Ectodermal cell (in vitro differentiated cells): ENCODE measurements around the gene ACAP3.

Experiments used
- H3K27ac ChIP-seq: 2 replicates; pipeline ENCODE4 v1.7.0; 2013; ENCODE audit warnings: mild to moderate bottlenecking, low read depth, low read length; ENCODE audit not compliant: insufficient read depth, poor library complexity, severe bottlenecking
- H3K27me3 ChIP-seq: 2 replicates; pipeline ENCODE4 v1.7.0; 2013; ENCODE audit warnings: mild to moderate bottlenecking, low read length; ENCODE audit not compliant: insufficient read depth, control insufficient read depth, poor library complexity, severe bottlenecking
- H3K36me3 ChIP-seq: one replicate; pipeline ENCODE4 v1.7.0; 2013; ENCODE audit warnings: low read length; ENCODE audit not compliant: control insufficient read depth, insufficient read depth
- H3K4me1 ChIP-seq: one replicate; pipeline ENCODE4 v1.7.0; 2013; ENCODE audit warnings: low read length; ENCODE audit not compliant: control insufficient read depth, insufficient read depth
- H3K4me3 ChIP-seq: 2 replicates; pipeline ENCODE4 v1.7.0; 2013; ENCODE audit warnings: low read depth, low read length, control low read depth; ENCODE audit not compliant: insufficient read depth
- H3K9me3 ChIP-seq: 2 replicates; pipeline ENCODE4 v1.7.0; 2013; ENCODE audit warnings: mild to moderate bottlenecking, low read length, moderate library complexity; ENCODE audit not compliant: control insufficient read depth
- whole genome bisulfite sequencing, 2 experiments: methylation state at CpG; one replicate each; pipeline ENCODE4 v1.1.7; 2013; ENCODE audit warnings: missing lambda C conversion rate in 2 of 2; 5-methylcytosine and 5-hydroxymethylcytosine counted together

ACAP3 gene

DNA sequence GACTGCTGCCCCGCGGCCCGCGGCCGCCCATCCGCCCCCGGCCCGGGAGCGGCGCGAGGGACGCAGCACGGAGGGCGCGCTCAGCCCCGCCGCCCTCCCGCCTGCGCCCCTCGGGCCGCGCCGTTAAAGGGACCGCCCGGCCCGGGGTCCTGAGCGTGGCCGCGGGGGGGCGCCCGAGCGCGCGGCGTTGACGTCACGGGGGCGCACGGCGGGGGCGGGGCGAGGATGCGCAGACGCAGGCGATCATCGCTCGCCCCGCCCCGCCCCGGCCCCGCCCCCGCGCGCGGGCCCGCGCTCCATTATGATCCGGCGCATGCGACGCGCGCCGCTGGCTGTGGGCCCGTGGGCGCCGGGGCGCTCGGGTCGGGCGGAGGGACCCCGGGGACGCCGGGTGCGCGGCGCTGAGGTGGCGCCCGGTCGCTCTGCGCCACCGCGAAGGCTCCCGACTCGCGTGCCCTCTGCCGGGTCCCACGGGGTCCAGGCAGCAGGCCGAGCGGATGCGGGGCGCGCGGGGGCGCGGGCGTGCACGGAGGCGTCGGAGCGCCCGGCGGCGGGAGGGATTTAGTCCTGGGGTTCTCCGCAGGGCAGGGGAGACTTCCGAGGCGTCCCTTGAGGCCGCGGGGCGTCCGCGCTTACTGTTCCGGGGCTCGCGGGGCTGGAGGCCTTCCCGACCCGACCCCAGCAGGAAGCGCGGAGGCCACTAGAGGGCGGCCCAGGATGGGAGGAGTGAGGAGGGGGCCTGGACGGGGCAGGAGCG, 41.7 kb upstream of the ACAP3 start, which contains the start of gene DVL1:
DVL1 (minus strand) TSS at position 163 of the 757 bp plus-strand sequence. CDS start 353 bp downstream, outside the sequence.
- WGBS, 2 experiments, result 0% methylated on average over 117 of the region's 122 CpGs

DNA sequence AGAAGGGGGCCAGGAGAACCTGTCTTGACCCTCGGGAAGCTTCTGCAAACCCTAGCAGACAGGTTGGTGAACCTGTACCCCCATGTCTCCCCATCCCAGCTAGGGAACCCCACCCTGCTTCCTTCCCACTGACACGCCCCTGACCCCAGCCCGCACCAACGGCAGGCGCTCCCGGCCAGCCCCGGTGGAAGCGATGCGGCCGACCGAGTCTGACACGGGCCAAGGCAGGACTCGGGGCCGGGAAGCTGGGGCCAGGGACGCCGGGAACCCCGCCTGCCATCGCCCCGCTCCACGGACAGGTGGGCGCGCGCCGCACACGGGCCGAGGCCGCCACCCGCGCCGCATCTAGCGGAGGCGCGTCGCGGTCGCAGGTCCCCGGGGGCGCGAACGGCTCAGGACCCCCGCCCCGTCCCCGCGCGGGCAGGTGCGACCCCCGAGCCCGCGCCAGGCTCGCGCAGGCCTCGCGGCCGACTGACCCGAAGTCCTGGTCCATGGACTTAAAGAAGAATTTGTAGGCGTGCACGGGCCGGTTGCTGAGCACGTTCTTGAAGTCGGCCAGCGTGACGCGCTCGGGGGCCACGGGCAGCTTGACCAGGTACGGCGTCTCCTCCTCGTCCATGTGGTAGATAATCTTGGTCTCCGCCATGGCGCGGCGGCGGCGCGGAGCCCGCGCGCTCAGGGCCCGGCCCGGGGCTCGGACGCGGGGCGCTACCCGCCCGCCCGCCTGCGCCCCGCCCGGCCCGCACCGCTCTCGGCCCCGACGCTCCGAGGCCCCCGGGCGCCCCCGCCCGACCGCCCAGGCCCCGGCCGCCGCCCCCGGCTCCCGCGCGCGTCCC, 40.9 kb upstream of the ACAP3 start:
- peaks cover 26% of the 10 kb centered on the region for H3K4me1 ChIP-seq

More for the DNA sequence above, 41.7 kb upstream of the ACAP3 start, which contains the start of gene DVL1:
- Histone ChIP-seq H3K36me3 (no peaks in the 10 kb centered on the region), H3K4me3 (peak within 1 kb of the TSS; percentile 68), H3K27me3 (no peaks in the 10 kb centered on the region), H3K4me1 (peaks cover 32% of the 10 kb centered on the region), H3K9me3 (no peaks in the 10 kb centered on the region), H3K27ac (peak within 1 kb of the TSS; percentile 17)

DNA sequence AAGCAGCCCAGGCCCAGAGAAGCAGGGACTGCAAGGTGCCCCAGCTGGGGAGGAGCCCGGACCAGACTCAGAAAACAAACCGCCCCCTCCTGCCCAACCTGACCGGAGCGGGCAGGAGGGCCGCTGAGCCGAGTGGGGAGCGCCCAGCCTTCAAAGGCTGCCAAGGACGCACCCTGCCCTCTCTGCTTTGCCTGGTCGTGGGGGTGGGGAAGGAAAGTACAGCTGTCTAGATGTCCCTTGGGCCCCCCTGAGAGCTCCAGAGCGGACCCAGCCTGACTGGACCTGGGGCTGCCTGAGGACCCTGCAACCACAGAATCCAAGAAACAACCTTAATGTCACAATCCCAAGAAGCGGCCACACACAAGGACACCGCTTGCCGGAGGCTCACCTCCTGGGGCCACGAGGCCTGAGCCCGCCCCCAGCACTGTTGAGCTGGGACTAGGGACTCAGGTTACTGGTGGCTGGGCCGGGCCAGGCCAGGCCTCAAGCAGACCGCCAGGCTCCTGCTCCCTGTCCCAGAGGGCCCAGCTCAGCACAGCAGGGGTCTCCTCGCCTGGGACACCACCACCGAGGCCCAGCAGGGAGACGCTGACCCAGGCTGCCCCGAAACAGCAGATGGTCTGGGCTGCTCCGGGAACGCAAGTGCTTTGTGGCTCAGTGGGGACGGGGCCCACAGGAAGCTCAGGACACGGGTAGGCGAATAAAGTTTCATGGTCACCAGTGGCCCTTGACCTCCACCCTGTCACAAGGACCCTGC, 40.1 kb upstream of the ACAP3 start:
- no peaks in the 10 kb centered on the region for H3K27me3 ChIP-seq
- H3K27ac ChIP-seq, result no peak overlapping the region
- 11 to 17% methylated on average over 26 of the region's 26 CpGs for WGBS, 2 experiments
- peaks cover 21% of the 10 kb centered on the region for H3K4me1 ChIP-seq
- peak overlapping the region; percentile 68 for H3K4me3 ChIP-seq
- H3K9me3 ChIP-seq, result no peaks in the 10 kb centered on the region
- H3K36me3 ChIP-seq, result no peaks in the 10 kb centered on the region

More for the DNA sequence above, 40.9 kb upstream of the ACAP3 start:
- 1% methylated on average over 109 of the region's 109 CpGs for WGBS, 2 experiments
- no peak overlapping the region for H3K27ac ChIP-seq
- H3K9me3 ChIP-seq, result no peaks in the 10 kb centered on the region
- H3K36me3 ChIP-seq, result no peaks in the 10 kb centered on the region
- no peaks in the 10 kb centered on the region for H3K27me3 ChIP-seq
- peak overlapping the region; percentile 68 for H3K4me3 ChIP-seq

DNA sequence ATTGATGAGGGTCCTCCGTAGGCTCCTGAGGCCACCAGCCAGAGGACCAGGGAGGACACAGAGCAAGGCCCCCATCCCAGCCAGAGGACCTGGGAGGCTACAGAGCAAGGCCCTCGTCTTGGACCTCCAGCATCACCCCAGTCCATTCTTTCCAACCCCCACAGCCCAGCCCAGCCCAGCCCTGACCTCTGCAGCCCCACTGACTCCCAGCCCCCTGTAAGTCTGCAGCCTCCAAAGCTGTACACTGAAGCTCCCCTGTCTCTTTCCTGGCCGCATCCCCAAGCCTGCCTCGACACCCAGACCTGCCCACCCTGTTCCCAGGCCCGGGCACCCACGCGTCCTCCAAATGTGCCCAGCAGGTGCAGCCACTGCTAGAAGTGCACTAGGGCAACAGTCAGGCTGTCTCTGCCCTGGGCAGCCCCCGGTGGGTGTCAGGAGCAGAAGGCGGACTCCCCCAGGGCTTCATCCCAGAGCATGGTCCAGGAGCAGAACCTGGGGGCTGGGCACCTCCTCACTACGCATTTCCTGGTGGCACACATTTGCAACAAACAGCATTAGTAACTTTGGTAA, 39.4 kb upstream of the ACAP3 start:
- WGBS, 2 experiments, result 94% methylated on average over 10 of the region's 10 CpGs
- no peaks in the 10 kb centered on the region for H3K9me3 ChIP-seq
- H3K4me1 ChIP-seq, result peaks cover 14% of the 10 kb centered on the region
- H3K4me3 ChIP-seq, result peak overlapping the region; percentile 68
- H3K27me3 ChIP-seq, result no peaks in the 10 kb centered on the region
- no peak overlapping the region for H3K27ac ChIP-seq
- H3K36me3 ChIP-seq, result no peaks in the 10 kb centered on the region

DNA sequence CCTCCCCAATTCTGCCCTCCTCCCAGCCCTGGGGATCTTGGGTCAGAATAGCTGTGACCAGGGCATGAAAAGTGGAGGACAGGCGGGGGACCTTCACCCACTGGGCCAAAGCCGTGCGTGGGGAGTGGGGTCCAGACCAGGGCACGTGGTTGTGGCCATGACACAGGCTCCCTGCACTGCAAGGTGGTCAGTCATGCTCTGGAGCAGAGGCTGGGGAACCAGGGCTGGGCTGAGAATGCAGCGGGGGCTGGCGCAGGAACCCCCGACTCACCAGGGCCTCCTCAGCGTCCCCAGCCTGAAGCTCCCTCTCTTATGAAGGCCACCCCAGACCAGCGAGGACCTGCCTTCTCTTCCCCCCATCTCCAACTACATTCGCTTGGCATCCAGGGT, 38.8 kb upstream of the ACAP3 start:
- Histone ChIP-seq H3K36me3 (peaks cover 3% of the 10 kb centered on the region), H3K4me1 (peaks cover 8% of the 10 kb centered on the region), H3K27me3 (no peaks in the 10 kb centered on the region), H3K4me3 (no peak overlapping the region), H3K27ac (no peak overlapping the region), H3K9me3 (no peaks in the 10 kb centered on the region)
- WGBS, 2 experiments, result 92 to 96% methylated on average over 10 of the region's 10 CpGs

DNA sequence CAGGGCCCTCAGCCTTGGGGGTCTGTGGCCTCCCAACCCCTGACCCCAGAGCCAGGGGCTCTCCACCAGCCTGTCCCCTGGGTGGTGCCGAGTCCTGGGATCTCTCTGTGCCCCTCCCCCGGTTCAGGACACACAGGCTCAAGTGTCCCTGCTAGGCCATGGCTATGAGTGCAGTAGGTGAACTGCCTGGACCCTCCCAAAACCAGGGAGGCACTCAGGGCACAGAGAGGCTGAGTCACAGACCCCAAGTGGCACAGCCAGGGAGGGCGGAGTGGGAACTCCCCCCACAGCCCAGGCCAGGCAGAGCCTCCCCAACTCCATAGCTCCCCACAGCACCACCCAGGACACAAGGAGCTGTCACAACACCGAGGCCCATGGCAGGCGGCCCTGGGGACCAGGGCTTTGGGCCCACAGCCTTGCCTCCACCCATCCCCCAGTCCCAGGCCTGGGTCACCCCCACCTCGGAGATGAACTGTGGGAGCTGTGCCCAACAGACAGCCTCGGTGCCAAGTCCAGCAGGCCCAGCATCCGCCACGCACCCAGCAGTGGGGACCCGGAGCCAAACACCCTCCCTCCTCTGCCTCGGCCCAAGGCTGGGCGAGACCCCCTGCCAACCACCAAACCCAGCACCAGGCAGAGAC, 38.2 kb upstream of the ACAP3 start:
- Histone ChIP-seq H3K27ac (no peak overlapping the region), H3K9me3 (no peaks in the 10 kb centered on the region), H3K4me3 (no peak overlapping the region), H3K36me3 (peaks cover 8% of the 10 kb centered on the region), H3K27me3 (no peaks in the 10 kb centered on the region), H3K4me1 (peaks cover 7% of the 10 kb centered on the region)
- 92 to 95% methylated on average over 12 of the region's 12 CpGs for WGBS, 2 experiments

DNA sequence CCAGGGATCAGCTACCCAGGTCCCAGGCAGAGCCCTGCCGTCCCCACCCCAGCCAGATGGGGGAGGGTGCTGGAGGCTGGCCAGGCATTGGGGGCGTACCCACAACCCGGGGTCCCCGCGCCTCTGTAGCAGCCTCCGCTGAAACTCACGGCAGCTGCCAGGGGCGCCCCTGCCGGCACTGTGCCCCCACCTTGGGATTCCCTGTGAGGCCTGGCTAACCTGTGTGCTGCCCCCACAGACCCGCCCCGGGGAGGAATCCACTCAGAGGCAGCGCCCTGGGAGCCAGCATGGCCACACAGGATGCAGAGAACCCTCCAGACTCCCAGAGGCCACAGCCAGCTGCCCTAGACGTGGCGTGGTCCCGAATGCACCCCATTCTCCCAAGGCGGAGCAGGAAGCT, 37.7 kb upstream of the ACAP3 start:
- Histone ChIP-seq H3K4me1 (peaks cover 7% of the 10 kb centered on the region), H3K9me3 (no peaks in the 10 kb centered on the region), H3K27me3 (no peaks in the 10 kb centered on the region), H3K36me3 (peaks cover 10% of the 10 kb centered on the region), H3K27ac (no peak overlapping the region), H3K4me3 (no peak overlapping the region)
- WGBS, 2 experiments, result 93 to 96% methylated on average over 16 of the region's 16 CpGs

DNA sequence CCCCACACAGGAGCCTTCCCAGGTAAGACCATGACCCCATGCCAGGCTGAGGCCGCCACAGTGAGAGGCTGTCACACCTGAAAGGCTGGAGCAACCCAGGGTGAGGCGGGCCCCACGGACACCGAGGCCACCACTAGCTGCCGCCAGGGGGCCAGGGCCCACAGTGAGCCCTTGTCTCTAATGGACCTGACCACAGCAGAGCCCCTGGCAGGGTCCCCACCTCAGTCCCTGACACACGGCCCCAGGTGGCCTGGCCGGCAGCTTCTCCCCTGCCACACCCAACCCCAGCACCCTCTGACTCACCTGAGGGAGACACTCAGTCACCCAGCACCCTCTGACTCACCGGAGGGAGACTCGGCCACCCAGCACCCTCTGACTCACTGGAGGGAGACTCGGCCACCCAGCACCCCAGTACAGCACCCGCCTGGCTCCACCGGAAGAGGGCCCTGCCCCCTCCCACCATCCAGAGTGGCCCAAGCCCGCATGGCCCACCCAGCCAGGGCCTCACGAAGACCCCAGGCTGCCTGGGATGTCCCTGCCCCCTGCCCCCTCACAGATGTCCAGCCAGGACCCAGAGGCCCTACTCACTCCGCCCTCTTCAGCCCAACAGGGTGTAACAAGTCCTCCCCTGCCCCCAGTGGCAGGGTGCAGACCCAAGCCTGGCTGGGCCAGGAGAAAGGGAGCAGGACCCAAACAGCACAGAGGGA, 37.1 kb upstream of the ACAP3 start:
- H3K4me3 ChIP-seq, result no peak overlapping the region
- H3K36me3 ChIP-seq, result peaks cover 10% of the 10 kb centered on the region

DNA sequence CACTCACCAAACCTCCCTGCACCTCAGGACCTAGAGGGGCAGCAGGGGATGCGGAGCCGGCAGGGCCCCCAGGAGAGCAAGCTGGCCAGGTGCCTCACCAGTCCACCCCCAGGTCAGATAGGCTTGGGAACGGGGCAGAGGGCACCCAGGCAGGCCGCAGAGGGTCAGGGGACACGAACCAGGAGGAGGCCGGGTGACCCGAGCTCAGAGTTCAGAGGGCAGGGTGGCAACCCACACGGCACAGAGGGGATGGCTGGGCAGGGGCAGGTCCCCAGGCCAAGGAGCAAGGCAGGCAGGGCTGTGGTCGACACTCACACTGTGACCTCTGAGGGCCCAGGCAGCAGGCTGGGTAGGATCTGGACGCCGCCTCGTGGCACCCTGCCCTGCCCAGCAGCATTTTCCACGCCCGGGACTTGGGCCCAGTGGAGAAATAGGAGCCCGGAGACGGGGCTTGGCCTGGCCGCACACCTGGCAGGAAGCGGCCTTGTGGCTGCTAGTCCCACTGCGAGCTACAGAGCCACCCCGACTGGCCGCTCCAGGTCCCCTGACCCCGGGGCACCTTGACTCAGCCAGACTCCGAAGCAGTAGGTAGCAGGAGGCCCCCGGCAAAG, 36.2 kb upstream of the ACAP3 start:
- peaks cover 7% of the 10 kb centered on the region for H3K4me1 ChIP-seq
- H3K27ac ChIP-seq, result no peak overlapping the region
- no peaks in the 10 kb centered on the region for H3K27me3 ChIP-seq
- no peaks in the 10 kb centered on the region for H3K9me3 ChIP-seq
- 95% methylated on average over 24 of the region's 24 CpGs for WGBS, 2 experiments
- peaks cover 10% of the 10 kb centered on the region for H3K36me3 ChIP-seq
- H3K4me3 ChIP-seq, result no peak overlapping the region

More for the DNA sequence above, 37.1 kb upstream of the ACAP3 start:
- Histone ChIP-seq H3K27me3 (no peaks in the 10 kb centered on the region), H3K9me3 (no peaks in the 10 kb centered on the region), H3K27ac (no peak overlapping the region), H3K4me1 (peaks cover 7% of the 10 kb centered on the region)
- WGBS, 2 experiments, result 87 to 88% methylated on average over 15 of the region's 15 CpGs
